SU-DHL-6 (cell line): ENCODE data around the gene HTR6.

Source experiments
- EZH2phosphoT487 ChIP-seq: fragments of 200-600 bp; sonication (generic), shearing (Covaris generic); conservative IDR thresholded peaks from 2 replicates; pipeline ENCODE4 v1.6.1; 2018; ENCODE audit warnings: mild to moderate bottlenecking, antibody characterized with exemption, low read length, moderate library complexity, mixed read lengths
- TF ChIP-seq, protein P1 (sequence below): fragments of 200-600 bp; sonication (generic); IDR thresholded peaks from one replicate; pipeline ENCODE4 v1.5.1; 2017; ENCODE audit warnings: antibody characterized with exemption, mild to moderate bottlenecking, low read length, moderate library complexity; ENCODE audit not compliant: insufficient read depth, poor library complexity, severe bottlenecking

DNA sequence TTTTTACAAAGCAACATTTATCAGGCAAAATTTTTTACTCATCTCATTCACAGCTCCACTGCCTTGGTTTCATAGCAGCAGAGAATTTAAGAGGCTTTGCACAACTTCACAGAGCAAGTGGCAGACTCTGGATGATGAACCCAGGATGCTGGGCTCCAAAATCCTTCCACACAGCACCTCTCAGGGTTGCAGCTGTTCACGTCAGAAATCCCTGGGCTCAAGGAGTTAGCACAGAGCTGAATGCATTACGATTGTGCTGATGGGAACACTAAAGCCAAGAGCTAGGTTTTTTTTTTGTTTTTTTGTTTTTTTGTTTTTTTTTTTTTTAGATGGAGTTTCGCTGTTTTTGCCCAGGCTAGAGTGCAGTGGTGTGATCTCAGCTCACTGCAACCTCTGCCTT, 2.4 kb upstream of the HTR6 start:
- TF ChIP-seq, protein P1, sequence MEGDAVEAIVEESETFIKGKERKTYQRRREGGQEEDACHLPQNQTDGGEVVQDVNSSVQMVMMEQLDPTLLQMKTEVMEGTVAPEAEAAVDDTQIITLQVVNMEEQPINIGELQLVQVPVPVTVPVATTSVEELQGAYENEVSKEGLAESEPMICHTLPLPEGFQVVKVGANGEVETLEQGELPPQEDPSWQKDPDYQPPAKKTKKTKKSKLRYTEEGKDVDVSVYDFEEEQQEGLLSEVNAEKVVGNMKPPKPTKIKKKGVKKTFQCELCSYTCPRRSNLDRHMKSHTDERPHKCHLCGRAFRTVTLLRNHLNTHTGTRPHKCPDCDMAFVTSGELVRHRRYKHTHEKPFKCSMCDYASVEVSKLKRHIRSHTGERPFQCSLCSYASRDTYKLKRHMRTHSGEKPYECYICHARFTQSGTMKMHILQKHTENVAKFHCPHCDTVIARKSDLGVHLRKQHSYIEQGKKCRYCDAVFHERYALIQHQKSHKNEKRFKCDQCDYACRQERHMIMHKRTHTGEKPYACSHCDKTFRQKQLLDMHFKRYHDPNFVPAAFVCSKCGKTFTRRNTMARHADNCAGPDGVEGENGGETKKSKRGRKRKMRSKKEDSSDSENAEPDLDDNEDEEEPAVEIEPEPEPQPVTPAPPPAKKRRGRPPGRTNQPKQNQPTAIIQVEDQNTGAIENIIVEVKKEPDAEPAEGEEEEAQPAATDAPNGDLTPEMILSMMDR, result no peak
- no peak for TF ChIP-seq EZH2phosphoT487
